ENCODE results near the gene ZNF84. TPM values are rescaled to one million over a fixed set of nuclear protein-coding genes. Genes with fewer than 3 reads are reported as not detected.

The ZNF84 gene
- 19.4 and 21.4 TPM in 2 replicates for total RNA-seq

DNA sequence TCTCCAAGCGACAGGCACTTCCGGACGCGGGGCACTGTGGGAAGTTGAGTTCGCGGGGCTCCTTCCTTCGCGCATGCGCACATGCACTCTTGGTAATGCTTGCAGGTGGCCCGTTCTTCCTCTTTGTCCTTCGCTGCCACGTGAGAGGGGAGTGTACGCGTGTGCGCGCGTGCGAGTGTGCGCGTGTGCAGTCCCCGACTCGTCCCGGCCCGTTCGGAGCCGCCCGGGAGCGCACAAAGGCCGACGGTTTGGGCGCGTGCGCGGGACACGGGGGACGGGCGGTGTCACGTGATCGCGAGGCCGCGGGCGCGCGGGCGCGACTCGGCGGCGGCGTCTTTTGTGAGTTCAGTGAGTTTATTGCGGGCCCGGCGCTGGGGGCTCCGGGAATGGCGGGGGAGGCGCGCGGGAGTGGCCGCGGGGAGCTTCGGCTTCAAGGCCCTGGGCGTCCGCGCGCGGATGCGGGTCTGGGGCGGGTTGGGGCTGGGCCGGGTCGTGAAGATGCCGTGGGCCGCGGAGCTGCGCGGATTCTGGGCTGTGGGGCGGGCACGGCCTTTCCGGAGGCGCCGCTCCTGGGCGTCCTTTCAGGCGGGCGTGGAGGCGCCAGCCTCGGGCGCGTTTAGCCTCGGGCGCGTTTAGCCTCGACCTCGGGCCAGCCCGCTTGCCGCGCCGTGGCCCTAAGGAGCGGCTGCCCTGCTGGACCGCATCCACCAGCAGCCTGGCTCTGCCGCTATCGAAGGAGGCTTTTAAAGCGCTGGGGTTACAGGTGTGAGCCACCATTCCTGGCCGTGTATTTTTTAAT lies at the start of gene ZNF84:
ZNF84 (plus strand) TSS at position 303 of the 799 bp plus-strand sequence. CDS start 3,959 bp downstream, outside the sequence.

DNA sequence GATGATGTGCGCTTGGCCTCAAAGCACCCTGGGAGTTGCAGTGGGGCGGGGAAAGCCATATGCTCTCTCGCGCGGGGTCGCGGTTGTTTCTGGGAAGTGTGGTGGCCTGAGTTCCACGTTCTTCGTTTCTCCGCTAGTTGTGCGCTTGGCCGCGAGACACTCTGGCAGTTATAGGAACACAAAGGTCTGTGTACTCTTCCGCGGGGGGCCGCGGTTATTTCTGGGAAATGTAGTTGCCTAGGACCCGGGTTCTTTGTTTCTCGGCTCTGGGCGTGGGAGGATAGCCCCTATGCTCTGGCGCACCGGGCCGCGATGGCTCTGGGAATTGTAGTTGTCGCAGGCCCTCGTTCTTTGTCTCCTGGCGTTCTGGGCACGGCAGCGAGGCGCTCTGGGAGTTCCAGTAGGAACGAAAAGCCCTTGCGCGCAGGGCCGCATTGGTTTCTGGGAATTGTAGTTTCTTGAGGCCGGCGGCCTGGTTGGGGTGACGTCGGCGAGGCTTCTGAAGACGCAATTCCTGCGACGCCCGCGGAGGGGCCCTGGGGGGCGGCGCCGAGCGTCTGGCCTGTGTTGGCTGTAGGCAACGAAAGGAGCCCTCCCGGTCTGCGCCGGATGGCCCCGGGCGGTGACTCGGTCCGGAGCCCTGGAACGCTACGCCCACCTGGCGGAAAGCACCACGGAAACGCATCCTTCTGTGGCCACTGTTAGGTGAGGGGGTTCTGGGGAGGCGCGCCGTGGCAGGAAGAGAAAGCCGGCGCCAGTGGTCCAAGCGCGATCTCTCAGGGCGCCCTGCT lies 43.3 kb downstream of the ZNF84 start, which contains the start of gene ZNF140:
ZNF140 (plus strand) TSS at position 556 of the 791 bp plus-strand sequence. CDS start 398 bp downstream, outside the sequence.

Other genes starting within 250 kb of the ZNF84 start
- gene GOLGA3, start 208.6 kb upstream of the ZNF84 start, total RNA-seq, result 132 and 178 TPM in 2 replicates
- 37.4 and 37.7 TPM in 2 replicates for gene CHFR, start 149.9 kb upstream of the ZNF84 start, total RNA-seq
- 8.2 and 10.7 TPM in 2 replicates for gene ZNF605, start 81.2 kb upstream of the ZNF84 start, total RNA-seq
- 9.9 and 10.6 TPM in 2 replicates for gene ZNF26, start 51.1 kb upstream of the ZNF84 start, total RNA-seq
- gene ZNF140, start 43.4 kb downstream of the ZNF84 start, total RNA-seq, result 29.3 and 32.0 TPM in 2 replicates
- 0.79 and 0.87 TPM in 2 replicates for gene ZNF891, start 92.8 kb downstream of the ZNF84 start, total RNA-seq
- gene ZNF10, start 93.1 kb downstream of the ZNF84 start, total RNA-seq, result 7.7 and 10.4 TPM in 2 replicates
- 22.6 and 24.0 TPM in 2 replicates for gene ZNF268, start 144.0 kb downstream of the ZNF84 start, total RNA-seq
- not detected in 2 replicates for gene ANHX, start 198.4 kb downstream of the ZNF84 start, total RNA-seq

Data from aortic smooth muscle cell (primary cell).